NCI-H1105 (cell line): Measurements from ENCODE around the gene NBAS.

Source experiments
- DNase-seq: peaks from one replicate; lab custom pipeline; 2025; lab: John Stamatoyannopoulos, UW

Gene NBAS

GRCh38 chr2:15206419-15206818 lies 354.7 kb downstream of the NBAS start:
- DNase-seq = no peak

GRCh38 chr2:15205562-15205961 lies 355.6 kb downstream of the NBAS start:
- no peak for DNase-seq

GRCh38 chr2:15201009-15201408 lies 360.1 kb downstream of the NBAS start:
- DNase-seq = no peak

GRCh38 chr2:15200581-15200980 lies 360.6 kb downstream of the NBAS start:
- no peak for DNase-seq

GRCh38 chr2:15198051-15198450 lies 363.1 kb downstream of the NBAS start:
- no peak for DNase-seq

GRCh38 chr2:15195813-15196212 lies 365.3 kb downstream of the NBAS start:
- no peak for DNase-seq

GRCh38 chr2:15191789-15192188 lies 369.3 kb downstream of the NBAS start:
- no peak for DNase-seq

GRCh38 chr2:15189216-15189615 lies 371.9 kb downstream of the NBAS start:
- no peak for DNase-seq

- DNase-seq = no peak
These were observed 373.4 kb downstream of the NBAS start for GRCh38 chr2:15187702-15188101.

GRCh38 chr2:15186118-15186517 lies 375.0 kb downstream of the NBAS start:
- DNase-seq = no peak

- DNase-seq = no peak
These were observed 376.6 kb downstream of the NBAS start for GRCh38 chr2:15184491-15184890.

- DNase-seq = no peak
These were observed 378.9 kb downstream of the NBAS start for GRCh38 chr2:15182275-15182674.

- no peak for DNase-seq
These were observed 379.9 kb downstream of the NBAS start for GRCh38 chr2:15181092-15181745.

GRCh38 chr2:15180379-15180778 lies 380.8 kb downstream of the NBAS start:
- no peak for DNase-seq

GRCh38 chr2:15178946-15179345 lies 382.2 kb downstream of the NBAS start:
- no peak for DNase-seq

GRCh38 chr2:15177103-15177502 lies 384.0 kb downstream of the NBAS start:
- DNase-seq = no peak

GRCh38 chr2:15176604-15177003 lies 384.5 kb downstream of the NBAS start:
- DNase-seq = no peak

GRCh38 chr2:15174567-15174966 lies 386.6 kb downstream of the NBAS start:
- DNase-seq = no peak

- DNase-seq = no peak
These were observed 387.6 kb downstream of the NBAS start for GRCh38 chr2:15173501-15173900.

GRCh38 chr2:15172825-15173224 lies 388.3 kb downstream of the NBAS start:
- DNase-seq = no peak

- no peak for DNase-seq
These were observed 390.9 kb downstream of the NBAS start for GRCh38 chr2:15170070-15170775.

- DNase-seq = no peak
These were observed 391.6 kb downstream of the NBAS start for GRCh38 chr2:15169326-15170069.

GRCh38 chr2:15168116-15168515 lies 393.0 kb downstream of the NBAS start:
- no peak for DNase-seq
